NCI-H2171 treated with DMSO at 0.1 percent for 48 hours (cell line): ENCODE data around the gene SETBP1.

Experiments
- DNase-seq: peaks from one replicate; lab custom pipeline; 2025; lab: John Stamatoyannopoulos, UW

The SETBP1 gene

DNA sequence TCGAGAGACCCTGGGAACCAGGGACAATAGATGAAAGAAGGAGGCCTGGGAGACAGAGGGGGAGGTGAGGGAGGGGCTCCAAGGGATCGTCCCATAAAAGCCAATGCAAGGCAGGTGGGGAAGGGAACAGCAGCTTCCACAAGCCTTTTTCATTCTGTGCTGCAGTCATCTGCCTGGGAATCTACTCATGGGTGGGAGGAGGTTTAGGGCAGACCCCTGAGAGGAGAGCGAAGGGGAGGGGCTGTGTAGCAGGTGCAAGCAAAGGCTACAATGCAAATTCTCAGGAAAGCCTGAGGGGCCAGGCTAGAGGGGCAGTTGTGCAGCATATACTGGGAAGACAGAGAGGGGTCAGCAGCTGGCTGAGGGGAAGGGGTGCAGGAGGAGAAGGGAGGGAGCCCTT is 135.4 kb downstream of the SETBP1 start:
- no peak for DNase-seq

DNA sequence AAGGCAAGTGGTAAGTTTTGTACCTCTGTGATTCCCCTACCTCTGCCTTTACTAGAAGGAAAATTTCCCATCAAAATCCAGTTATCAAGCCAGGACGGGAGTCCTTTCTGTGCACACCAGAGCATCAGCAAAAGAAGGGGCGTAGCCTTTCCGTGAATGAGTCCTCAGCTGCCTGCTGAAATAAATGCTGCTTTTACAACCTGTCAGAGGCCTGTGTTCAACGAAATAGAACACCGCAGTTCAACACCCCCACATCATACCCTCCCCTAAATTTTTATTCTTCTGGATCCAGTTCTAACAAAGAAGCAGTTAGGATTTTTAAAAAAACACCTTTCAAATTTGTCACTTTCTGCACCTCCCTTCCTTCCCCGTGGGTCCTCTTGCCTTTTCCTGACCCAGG is 135.8 kb downstream of the SETBP1 start:
- DNase-seq = no peak

DNA sequence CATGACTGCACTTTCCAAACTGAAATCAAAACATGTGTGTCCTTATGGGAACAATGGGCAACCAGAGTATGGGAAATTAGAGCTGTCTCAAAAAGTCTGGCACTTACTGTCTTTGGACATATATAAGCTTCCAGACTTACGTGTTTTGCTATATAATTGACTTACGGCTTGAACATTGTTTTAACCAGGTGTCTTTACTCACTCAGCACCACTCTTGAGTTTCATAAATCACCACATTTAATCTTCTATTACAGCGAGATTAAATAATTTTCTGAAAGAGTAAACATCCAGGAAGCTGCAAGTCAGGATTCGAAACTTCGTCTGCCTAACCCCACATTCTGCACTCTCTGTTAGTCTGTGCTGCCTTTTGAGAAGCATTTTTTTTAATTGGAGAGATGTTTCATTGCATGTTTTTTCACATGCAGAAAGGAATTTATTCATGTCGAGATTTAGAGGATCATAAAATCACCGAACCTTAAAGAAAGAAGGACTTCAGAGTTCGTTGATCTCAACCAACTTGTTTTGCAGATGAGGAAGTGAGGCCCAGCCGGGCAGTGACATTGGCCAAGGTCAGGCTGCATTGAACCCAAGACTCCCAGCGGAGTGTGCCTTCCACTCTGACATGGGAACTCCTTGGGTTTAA is 137.3 kb downstream of the SETBP1 start:
- no peak for DNase-seq

DNA sequence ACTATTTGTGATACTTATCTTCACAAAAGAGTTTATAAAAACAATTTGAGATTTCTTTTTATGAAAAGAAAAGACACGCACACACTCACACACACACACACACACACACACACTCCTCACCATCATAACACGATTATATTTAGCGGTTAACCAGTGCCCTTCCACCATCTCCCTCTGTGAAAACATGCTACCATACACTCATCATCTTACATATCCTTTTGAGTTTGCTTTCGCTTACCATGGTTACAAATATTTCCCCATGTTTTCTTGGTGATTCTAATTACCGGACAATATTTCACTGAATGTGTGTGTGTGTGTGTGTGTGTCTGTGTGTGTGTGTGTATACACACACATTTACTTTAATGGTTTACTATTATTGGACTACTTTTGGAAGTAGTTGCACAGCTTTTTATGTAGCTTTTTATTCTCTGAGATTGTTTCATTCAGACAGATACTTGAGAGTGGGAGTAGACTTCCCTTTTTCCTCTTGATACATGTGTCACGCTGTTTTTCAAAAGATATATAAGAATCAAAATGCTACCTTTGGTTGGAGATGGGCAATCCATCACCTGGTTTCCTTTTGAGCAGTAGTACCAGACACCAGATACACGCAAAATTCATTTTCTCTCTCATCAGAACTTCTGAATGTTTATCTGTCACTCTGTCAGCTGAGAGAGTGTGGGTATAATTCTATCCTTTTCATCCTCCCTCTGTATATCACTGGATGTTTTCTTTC is 138.1 kb downstream of the SETBP1 start:
- DNase-seq = no peak

DNA sequence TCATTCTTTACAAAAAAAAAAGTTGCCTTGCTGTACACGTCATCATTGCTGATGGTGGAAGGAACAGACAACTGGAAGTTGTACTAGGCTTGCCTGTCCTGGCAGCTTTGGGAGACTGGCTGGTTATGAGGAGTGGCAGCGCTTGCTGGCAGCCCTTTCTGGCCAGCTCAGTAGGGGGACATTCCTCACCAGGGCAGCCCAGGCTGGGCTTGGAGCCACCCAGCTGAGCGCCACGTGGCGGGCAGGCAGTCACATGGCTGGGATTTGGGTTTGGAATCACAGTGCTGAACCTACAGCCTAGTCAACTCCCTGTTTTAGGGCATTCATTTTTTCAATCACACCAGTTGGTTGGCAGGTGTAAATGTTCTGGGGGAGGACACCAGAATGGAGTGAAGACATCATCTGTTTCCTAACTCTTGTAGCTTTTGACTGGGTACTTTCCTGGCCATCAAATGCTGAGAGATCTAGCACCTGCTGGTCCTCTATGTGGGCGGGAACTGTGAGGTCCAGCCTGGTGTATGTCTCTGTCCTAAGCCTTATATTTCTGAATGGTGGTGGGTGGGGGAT is 139.3 kb downstream of the SETBP1 start:
- no peak for DNase-seq

DNA sequence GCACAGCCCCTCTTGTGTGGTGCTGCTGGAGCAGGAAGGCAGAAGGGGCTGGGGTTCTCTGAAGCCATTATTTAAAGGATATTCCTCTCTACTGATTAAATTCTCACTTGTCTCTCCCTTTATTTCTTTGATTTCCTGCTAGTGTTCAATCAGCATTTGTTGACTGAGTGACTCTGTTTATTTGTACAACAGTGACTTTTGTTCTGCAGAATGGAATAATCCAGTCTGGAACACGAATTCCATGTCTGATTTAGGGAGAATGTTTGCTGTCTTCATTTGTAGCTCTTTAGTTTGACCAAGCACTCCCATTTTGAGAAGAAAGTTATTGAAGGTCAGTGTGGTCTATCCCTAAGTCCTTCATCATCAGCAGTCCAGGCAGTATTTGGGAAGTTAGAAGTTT is 141.2 kb downstream of the SETBP1 start:
- DNase-seq = no peak

DNA sequence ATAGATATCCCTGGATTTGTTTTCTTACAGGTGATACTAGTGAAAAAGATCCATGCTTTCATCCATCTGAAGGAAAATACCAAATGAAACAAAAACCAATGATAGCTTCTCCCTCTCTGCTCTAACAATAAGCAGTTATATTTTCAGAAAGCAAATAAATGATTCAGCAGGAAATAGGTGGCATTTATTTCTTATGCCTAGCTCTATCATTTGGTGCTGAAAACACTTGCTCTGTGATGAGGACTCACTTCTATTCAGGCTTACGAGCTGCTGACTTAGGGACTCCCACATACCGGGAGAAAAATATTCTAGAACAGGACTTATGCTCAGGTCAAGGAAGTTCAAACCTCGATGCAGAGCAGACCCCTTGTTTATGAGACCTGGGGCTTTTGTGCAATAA is 142.6 kb downstream of the SETBP1 start:
- no peak for DNase-seq

DNA sequence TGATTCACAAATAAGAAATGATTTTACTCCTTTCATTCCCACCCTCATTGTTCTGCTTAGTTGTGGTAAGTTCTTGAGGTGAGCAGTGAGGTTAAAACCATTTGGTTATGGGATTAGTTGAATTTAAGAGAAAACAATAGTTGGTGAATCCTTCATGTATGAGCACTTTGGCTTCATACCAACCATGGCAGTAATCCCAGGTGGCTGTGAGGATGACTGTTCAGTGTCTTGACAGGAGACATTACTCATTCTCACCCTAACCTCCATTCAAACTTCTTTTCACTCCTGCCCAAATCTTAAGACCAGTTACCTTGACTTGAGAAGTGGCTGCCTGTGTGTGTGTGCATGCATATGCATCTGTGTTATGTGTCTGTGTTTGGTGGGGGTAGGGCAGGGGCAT is 143.1 kb downstream of the SETBP1 start:
- no peak for DNase-seq

DNA sequence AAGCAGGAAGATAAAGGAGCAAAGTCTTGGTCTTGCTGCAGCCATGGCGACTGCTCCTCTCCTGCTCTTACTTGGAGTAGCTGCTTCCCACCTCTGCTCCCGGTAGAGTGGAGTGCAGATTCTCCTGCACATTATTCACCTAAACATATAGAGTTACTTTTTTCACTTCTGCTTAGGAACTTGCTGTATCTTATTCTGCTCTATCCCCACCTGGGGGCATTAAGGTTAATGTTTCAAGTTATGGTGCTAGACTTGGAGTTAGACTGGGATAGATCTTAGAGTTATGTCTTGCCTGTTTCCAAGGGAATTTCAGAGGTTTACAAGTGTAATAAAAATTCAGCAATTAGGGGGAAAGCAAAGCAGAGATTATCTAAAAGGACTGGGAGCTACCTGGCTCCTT is 144.2 kb downstream of the SETBP1 start:
- peak; percentile 16 for DNase-seq

DNA sequence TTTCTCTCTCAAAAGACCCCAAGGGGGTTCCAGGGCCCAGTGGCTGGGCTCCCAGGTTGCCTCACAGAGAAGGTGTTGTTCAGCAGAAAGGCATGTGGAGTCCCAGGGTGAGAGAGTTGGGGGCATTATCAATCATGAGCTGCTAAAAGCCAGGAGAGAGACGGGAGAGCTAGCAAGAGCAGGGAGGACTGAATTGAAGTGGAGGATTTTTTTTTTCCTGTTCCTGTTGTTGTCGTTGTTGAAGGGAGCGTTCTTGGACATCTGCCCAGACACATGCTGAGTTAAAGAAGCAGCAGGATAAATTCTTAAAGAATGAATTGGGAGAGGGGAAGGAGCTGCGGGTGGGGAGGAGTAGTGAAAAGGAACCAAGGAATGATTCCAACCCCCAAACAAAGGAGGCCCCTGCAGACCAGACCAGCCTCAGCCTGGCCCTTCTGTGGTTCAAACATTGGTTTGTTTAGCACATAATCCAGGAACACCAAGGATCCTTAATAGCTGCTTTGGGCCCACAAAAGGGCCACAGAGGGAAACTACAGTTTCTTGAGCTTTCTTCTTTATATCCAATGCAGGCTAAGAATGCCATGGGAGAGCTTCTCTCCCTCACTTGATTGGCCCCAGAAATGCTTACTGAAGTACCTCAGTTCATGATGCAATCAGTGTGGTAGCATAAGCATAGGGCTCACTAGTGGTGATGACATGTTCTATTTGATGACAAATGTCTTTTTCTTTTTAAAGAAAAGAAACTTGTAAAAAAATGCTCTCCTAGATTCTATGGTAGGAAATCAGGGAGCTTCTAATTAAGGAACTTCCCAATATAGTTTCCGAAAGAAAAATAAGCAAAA is 146.0 kb downstream of the SETBP1 start:
- DNase-seq = peak; percentile 93

DNA sequence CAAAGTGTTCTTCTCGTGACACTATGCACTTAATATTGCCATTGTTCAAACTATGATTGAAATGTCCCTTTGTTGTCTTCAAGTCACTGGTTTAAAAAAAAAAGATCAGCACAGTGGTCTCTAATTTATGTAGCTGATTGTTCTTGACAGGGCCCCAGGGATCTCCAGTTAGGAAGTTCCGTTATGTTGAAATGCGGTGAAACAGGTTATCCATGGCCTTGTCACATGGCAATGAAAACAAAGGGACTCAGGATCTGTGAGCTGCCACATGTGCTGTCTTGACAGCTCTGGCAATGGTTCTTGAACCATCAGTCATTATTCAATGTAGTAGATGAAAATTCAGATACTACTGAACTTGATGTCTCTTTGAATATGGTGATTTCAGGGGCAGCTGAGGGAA is 147.4 kb downstream of the SETBP1 start:
- peak; percentile 15 for DNase-seq

DNA sequence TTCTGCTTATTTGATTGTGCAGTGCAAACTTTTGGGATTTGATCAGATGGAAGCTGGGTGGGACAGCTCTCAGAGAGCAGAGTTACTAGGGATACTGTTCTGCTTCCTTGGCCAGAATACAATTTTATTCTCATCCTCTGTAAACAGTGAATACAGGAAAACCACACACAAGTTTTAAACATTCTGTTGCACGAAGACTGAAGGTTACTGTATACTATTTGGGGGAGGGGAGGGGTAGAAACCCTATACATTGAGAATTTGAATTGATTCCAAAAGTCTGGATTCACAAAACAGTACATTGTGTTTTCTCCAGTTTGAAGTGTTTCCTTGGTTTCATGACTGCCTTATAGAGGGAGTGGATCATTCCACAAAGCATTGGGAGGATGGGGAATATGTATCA is 149.9 kb downstream of the SETBP1 start:
- DNase-seq = no peak

DNA sequence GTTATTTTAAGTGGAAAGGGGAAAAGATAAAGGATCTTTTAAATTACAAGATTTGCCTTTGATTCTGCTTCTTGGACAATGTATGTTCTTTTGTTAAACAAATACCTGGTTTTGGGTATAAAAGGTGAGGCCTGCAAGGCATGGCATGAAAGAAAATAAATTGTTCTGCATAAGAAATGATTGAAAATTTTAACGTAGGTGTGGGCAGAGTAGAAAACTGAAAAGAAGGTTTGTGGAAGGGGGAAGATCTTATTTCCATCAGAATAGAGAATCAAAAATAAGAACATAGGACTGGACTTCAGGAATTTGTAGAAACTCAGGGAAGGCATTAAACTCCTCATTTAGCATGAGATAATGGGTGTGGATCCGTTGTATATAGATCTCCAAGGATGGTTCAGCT is 153.1 kb downstream of the SETBP1 start:
- no peak for DNase-seq

DNA sequence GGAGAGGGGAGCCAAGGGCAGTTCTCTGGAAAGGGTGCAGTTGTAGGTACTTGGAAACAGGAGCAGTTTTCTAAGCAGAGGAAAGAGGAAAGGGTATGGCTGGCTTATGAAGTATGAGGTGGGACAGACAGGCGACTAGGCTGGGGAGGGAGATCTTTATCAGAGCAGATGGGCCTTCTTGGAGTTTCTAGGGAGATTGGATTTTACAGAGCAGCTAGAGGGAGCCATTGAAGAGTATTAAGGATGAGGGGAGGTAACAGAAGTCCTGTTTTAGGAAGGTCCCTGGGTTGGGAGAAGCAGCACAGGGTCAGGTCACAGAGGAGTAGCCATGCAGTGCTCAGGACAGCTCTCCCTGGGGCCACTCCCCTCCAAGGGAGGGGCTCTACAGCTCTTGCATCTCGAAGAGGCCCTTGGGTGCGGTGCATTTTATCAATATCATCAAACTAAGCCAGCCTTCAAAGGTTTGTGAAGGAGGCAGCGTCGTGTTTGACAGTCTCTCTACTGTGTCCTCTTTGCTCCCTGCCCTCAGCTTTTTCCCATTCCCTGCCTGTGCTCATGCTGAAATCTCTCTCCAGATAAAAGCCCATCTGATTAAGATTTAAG is 154.3 kb downstream of the SETBP1 start:
- peak; percentile 32 for DNase-seq

DNA sequence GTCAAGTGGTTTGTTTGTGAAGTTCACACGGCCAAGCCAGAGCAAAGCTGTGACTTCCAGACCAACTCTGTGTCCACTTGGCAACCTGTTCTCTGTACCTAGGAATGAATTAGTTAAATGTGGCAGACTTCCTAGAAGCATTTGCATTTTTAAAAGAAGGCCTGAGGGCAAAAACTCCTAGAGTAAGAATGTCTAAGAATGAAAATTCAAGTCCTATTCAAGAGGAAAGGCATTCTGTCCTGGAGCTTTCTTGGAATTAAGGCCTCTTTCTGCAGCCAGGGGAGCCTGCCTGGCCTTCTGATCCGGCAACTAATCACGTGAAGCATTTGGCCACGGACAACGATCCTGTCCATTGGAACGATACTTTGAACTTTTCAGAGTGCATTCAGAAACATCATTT is 155.0 kb downstream of the SETBP1 start:
- DNase-seq = no peak

DNA sequence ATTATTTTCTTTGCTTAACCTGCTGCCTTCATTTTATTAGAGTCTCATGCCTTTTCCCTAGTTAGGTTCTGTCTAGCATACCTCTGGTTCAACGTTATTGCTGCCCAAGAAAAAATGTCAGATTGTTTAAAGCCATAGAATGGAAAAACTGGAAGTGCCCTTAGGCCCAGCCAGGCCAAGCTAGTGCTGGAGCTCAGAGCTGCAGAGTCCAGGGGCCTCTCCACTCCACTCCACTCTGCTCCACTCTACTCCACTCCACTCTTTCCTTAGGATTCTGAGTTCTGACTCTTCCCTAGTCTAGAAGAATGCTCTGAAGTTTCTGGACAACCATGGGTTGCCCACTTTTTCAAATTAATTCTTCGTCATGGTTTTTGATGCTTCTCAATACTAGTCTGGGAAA is 155.6 kb downstream of the SETBP1 start:
- no peak for DNase-seq

DNA sequence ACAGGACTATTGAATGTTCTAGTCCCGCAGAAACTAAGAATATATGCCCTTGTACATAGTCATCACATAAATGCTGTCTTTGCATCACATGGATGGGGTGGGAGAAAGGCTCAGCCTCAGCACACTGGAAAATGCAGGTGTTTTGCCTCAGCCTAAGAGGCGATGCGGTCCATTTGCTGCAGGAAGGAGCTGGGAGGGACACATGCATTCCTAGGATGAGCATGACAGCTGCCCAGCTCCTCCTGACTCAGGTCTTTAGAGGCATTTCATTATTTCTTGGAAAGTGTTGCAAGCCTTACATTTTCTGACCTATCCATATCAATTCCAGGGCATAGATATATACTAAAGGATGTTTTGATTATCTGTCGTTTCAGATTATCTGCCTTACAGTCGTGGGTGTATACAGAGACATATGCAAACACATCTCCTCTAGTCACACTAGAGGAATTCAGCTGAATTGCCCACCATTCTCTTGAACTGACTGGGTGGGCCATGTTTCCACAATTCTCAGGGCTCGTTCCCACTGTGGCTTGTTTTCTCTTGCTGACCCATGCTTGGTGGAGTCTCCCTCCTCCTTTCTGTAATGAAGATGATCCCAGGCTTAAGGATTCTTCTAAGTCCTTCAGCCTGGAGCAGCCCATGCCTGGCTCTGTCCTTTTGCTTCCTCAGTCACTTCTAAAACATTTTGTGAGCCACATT is 156.9 kb downstream of the SETBP1 start:
- no peak for DNase-seq

DNA sequence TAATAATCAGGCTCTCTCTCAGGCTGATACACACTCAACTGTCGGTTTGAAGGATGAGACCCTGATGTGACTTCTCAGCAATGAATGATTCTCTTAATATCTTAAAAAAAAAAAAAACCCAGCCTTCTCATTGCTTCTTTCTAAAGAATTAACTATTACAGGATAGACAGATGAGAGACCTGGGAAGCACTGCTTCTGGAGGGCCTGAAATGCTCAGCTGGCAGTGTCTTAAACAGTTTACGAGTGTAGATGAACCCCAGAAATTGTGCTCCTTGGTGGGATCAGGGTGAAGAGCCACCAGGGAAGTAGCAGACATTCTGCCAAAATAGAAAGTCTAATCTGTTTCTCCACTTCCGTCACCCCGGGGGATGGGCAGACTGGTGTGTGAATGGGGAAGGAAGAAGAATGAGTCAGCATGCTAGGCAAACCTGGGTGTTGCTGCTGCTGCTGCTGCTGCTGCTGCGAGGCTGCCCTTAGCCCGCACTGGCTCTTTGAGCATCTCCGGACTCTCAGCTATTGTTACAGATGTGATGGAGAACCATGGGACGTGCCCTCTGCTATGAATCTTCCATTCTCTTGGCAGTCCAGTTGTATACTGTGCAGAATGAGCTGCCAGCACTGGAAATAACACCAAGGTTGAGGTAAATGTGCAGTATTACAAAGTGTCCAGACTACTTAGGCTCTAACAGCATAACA is 158.4 kb downstream of the SETBP1 start:
- peak; percentile 43 for DNase-seq

DNA sequence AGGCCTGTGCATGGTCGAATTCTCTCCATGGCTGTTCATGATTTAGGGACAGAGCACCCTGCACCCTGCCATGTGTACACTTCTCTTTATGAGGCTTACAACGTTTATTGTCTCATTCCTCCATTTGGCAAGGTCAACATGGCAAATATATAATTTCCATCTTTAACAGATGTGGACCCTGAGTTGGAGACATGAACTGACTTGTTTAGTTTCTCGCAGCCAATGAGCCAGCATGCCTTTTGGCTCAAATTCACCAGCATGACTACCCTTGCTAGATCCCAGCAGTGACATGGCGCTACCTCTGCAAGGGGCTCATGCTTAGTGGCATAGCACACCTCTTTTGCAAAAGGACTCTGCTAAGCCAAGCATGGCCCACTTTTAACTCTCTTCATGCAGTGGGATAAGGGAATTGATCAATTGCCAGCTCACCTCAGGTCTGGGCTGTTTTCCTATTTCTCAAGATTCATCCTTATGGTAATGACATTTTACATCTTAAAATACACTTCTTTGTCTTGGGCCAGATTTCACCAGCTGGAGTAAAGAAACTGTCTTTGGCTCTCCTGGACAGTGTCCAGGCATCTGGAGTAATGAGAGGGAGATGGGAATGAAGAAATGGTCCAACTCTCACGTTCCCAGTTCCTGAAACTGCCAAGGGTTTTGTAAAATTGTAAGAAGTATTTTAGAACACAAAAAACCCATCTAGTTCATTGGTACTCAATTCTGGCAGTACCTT is 159.5 kb downstream of the SETBP1 start:
- peak; percentile 89 for DNase-seq

DNA sequence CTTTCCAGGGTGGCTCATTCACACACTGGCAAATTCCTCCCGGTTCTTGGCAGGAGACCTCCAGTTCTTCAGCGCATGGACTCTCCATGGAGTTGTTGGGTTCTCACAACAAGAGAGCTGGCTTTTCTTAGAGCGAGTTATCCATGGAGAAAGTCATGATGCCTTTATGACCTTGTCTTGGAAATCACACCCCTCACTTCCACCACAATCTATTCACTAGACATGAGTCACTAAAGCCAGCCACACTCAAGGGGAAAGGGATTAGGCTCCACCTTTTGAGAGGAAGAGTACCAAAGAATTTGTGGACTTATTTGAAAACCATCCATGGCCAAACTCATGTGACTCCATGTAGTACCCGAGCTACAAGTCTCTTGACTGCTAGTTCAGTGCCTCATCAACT is 160.5 kb downstream of the SETBP1 start:
- DNase-seq = no peak
